ENCODE results near the gene UNC5A. TPM values are rescaled to one million over a fixed set of nuclear protein-coding genes. Genes with fewer than 3 reads are reported as not detected.

UNC5A gene
- total RNA-seq, 1 donor from 2014 or later: 6.1 TPM

DNA sequence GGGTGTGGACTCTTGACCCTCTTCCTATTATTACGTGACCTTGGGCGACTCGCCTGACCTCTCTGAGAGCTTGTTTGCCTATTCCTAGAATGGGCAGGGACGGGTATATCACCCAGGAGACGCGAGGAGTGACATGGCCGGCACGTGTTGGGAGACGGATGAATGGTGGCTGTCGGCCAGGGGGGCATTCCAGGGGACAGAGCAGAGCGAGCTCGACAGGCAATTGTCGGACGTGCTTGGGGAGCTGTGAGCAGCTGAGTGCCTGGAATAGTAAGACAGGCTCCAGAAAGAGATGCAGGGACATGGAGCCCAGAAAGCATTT is 29.3 kb upstream of the UNC5A start:
- no peak for DNase-seq (ENCODE audit: low spot score in 2 of 2)
- no peak for FAIRE-seq

DNA sequence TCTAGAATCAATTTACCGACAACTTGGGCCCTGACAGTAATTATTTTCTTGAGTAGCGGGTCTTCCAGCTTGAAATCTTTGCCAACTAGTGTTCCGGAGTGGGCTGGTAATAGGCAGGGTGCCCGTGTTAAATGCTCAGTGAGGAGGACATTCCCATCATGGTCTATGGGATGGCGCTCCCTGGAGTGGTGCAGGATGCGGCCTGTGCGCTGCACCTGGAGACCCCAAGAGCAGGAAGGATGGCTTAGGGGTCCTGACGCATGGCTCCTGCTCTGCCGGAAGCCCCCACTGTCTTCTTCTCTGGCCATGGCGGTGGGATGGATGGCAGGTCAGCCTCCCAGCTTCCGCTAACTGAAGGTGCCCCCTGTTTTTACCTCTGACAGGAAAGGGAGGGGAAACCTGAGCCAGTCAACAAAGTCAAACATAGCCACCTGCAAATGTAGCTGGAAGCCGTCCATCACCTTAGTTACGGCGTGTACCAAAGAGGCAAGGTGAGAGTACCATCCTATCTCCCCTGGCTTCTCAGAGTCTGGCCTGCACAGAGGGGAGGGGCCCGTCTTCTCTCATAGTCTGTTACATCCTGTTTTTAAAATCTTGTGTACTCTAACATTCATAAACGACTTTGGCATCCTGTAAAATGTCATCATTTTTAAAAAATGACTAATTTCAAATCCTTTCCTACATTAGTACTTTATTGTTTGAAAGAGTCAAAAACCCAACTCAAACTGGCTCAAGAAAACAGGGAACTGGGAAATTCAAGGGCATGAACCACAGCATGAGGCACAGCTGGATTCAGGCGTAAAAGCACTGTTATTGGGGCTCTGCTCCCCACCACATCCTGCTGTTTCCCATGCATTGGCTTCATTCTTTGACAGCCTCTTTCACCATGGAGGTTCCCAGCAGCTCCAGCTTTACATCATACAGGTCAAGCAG is 28.5 kb upstream of the UNC5A start:
- FAIRE-seq: no peak
- no peak for DNase-seq (ENCODE audit: low spot score in 2 of 2)

GRCh38 chr5:176784218-176785165 is 25.9 kb upstream of the UNC5A start:
- DNase-seq (ENCODE audit: low spot score in 2 of 2) (no peak), FAIRE-seq (no peak)

- DNase-seq (ENCODE audit: low spot score in 2 of 2) (no peak), FAIRE-seq (no peak)
Measured at GRCh38 chr5:176785184-176786145, 24.9 kb upstream of the UNC5A start.

GRCh38 chr5:176787676-176788075 is 22.7 kb upstream of the UNC5A start:
- FAIRE-seq (no peak), DNase-seq (ENCODE audit: low spot score in 2 of 2) (no peak)

- FAIRE-seq (no peak), DNase-seq (ENCODE audit: low spot score in 2 of 2) (no peak)
Measured at GRCh38 chr5:176788091-176788490, 22.3 kb upstream of the UNC5A start.

GRCh38 chr5:176788941-176789872 is 21.2 kb upstream of the UNC5A start:
- no peak for DNase-seq (ENCODE audit: low spot score in 2 of 2)

DNA sequence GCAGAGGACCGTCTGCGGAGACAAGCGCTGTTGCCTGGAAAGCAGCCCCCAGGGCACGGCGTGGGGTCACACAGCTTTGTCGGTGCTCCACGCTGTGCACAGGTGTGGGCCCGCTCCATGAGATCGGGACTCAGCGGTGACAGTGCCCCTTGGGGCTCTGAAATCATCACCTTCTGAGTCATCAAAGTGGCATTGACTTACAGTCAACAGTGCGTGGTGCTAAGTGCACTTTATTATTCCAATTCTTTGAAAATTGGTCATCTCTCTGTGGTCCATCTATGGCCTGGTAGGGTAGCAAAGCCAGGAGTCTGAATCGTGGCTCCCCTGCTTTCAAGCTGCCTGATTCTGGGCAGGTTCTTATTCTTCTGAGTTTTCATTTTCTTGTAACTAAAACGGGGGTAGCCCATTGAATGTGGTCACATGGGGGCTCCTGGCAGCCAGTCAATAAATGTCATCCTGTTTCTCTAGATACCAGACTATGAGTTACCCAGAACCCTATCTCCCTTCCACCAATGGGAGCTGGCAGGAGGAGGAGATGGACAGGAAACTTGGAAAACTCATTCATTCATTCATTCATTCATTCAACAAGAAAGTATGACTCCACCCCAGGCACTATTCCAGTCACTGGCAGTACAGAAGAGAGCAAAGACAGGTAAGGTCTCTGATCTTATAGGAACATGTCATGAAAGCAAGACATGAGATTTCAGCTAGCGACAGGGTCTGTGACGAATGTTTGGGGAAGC is 20.3 kb upstream of the UNC5A start:
- DNase-seq (ENCODE audit: low spot score in 2 of 2) (no peak), FAIRE-seq (no peak)

More at GRCh38 chr5:176788941-176789872, 21.2 kb upstream of the UNC5A start:
- no peak for FAIRE-seq

- FAIRE-seq: no peak
- DNase-seq (ENCODE audit: low spot score in 2 of 2): no peak
Measured at GRCh38 chr5:176790941-176791340, 19.4 kb upstream of the UNC5A start.

DNA sequence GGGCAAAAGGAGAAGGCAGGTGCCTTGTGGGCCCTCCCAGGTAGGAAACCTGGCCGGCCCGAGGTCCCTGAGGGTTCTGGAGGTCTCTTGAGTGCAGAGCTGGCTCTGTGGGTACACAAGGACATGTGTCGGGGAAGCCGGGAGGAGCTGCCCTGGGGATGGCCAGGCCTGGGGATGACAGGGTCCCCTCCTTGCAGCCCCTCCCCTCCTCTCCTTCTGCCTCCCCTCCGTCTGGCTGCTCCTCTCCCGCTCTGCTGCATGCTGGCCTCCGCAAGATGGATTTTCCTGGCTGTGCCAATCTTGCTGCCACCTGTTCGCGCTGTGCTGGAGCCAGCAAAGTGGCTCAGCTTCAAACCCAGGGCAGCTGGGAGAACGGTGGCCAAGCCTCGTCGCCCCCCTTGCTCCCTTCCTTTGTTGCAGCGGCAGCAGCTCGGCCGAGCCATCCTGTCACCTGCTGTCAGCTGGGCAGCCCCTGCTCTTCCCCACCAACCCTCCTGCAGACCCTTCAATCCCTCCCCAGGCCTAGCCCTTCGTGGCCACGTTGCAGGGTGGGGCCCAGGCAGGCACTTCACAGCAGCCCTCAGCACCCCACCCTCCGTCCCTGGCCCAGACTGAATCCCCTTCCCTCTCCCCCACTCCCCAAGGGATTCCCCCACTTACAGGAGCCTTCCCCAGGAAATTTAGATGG is 17.6 kb upstream of the UNC5A start:
- no peak for DNase-seq (ENCODE audit: low spot score in 2 of 2)
- FAIRE-seq: no peak

- FAIRE-seq (no peak), DNase-seq (ENCODE audit: low spot score in 2 of 2) (peak in 1 of 2 donors; percentile 52)
Measured at GRCh38 chr5:176793343-176793699, 17.0 kb upstream of the UNC5A start.

GRCh38 chr5:176793736-176794135 is 16.6 kb upstream of the UNC5A start:
- no peak for DNase-seq (ENCODE audit: low spot score in 2 of 2)
- no peak for FAIRE-seq

DNA sequence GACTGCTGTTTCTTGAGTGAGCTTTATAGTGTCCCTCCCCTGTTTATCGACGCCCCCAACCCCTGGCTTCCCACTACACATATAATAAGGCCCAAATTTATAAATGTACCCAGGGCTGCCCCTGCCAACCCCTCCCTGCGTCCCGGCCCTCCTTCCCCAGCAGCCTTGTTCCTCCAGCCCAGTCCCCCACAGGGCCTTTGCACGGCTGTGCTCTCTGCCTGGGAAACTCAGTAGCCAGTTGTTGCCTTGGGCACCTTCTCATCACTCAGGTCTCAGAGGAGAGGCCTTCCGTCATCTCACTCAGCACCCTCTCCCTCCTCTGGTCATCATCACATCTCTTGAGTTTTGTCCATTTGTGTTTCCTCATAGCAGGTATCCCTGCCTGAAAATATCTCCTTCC is 15.8 kb upstream of the UNC5A start:
- no peak for DNase-seq (ENCODE audit: low spot score in 2 of 2)
- no peak for FAIRE-seq

DNA sequence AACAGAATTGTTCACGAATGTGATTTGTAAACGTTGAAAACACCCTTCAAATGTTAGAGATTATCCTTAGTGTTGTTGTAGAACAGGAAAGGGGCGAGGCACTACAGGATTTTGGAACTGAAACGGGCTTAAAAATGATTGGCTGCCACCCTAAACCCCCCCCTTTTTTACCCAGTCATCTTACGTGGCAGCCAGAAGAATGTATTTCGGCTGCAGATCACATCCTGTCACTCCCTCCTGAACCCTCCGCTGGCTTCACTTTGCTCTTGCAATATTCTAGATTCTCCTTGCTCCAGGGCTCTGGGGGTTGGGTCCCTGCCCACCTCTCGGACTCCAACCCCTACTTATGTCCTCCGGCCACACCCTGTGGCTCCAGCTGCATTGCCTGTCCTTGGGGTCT is 13.9 kb upstream of the UNC5A start:
- FAIRE-seq (no peak), DNase-seq (ENCODE audit: low spot score in 2 of 2) (no peak)

- FAIRE-seq: no peak
- DNase-seq (ENCODE audit: low spot score in 2 of 2): no peak
Measured at GRCh38 chr5:176796970-176797369, 13.4 kb upstream of the UNC5A start.

- DNase-seq (ENCODE audit: low spot score in 2 of 2) (no peak), FAIRE-seq (no peak)
Measured at GRCh38 chr5:176797456-176798050, 12.8 kb upstream of the UNC5A start.

DNA sequence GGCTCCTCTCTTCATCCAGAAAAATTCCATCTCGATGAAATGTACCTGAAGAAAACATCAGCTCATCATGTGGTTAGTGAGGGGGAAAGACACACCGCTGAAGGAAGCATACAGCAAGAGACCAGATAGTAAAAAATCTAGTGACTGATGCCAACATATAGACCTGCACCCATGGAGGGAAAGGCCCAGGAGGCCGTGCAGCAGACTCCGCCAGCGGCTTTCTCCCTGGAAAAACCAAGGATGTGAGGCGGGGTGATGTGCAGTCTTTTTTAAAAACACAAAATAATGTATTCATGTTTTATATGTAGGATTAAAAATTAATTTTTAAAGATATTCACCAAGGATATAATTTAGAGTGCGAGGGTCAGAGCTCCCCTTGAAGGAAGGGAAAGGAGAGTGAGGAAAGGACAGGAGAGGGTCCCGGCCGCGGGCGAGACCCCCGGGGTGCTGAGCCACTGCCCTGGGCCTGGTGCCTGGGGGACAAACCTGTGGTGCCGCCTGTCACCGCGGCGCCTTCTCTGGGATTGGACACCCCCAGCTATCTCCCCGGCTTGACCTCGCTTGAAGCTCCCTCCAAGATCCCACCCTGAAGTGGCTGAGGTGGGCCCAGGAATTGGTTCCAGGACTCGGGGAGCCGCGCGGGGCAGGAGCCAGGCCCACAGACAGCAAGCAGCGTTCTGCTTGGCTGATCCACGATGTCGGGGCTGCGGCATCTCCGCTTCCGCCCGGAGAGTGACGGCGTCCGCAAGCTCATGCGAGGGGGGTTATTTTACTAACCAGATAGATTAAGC is 12.1 kb upstream of the UNC5A start:
- FAIRE-seq (no peak), DNase-seq (ENCODE audit: low spot score in 2 of 2) (no peak)

Measured in frontal cortex (tissue), 4 donors.